WI38 (cell line): ENCODE results near the gene MYADML2.

ENCODE experiments used
- H3K4me3 ChIP-seq: 2 replicates; pipeline ENCODE4 v1.5.1; 2011; ENCODE audit warnings: low read depth, mild to moderate bottlenecking, control low read depth, low read length
- CTCF ChIP-seq: IDR thresholded peaks from 2 replicates; pipeline ENCODE4 v1.5.1; 2012; ENCODE audit warnings: low read depth, mild to moderate bottlenecking, control low read depth, low read length

The MYADML2 gene

GRCh38 chr17:81991684-81992305 lies 44.8 kb upstream of the MYADML2 start:
- no peak overlapping the region for H3K4me3 ChIP-seq

GRCh38 chr17:81990836-81991683 lies 44.0 kb upstream of the MYADML2 start:
- TF ChIP-seq CTCF: no peak
- H3K4me3 ChIP-seq: no peak overlapping the region

More at GRCh38 chr17:81991684-81992305, 44.8 kb upstream of the MYADML2 start:
- no peak for TF ChIP-seq CTCF

GRCh38 chr17:81987161-81987770 lies 40.2 kb upstream of the MYADML2 start:
- TF ChIP-seq CTCF: no peak
- no peak overlapping the region for H3K4me3 ChIP-seq

GRCh38 chr17:81986606-81987005 lies 39.6 kb upstream of the MYADML2 start:
- no peak for TF ChIP-seq CTCF
- H3K4me3 ChIP-seq: no peak overlapping the region

- H3K4me3 ChIP-seq: no peak overlapping the region
- no peak for TF ChIP-seq CTCF
Observed at GRCh38 chr17:81984773-81985410, 37.9 kb upstream of the MYADML2 start.

- no peak for TF ChIP-seq CTCF
- H3K4me3 ChIP-seq: no peak overlapping the region
Observed at GRCh38 chr17:81983639-81984373, 36.8 kb upstream of the MYADML2 start.
